Esophagus muscularis mucosa (tissue), 4 donors: ENCODE data around the gene CRX. TPM values are rescaled to one million over a fixed set of nuclear protein-coding genes. Genes with fewer than 3 reads are reported as not detected.

Experiments
- DNase-seq: peaks from one replicate; pipeline ENCODE4 v3.0.0-alpha.2; 2017; ENCODE audit errors: extremely low spot score
- H3K27ac ChIP-seq, 4 donors: fragments of 200-600 bp; sonication (generic); replicated peaks in 1 of 4; 1 replicate in 3 of 4; 2 replicates in 1 of 4; pipeline ENCODE4 v1.5.1; 2016 to 2019; ENCODE audit warnings: mild to moderate bottlenecking in 1 of 4
- H3K27me3 ChIP-seq, 4 donors: fragments of 200-600 bp; sonication (generic); one replicate each; pipeline versions ENCODE4 v1.5.1 to v1.6.0; 2016 to 2019
- H3K36me3 ChIP-seq, 4 donors: fragments of 200-600 bp; sonication (generic); one replicate each; pipeline ENCODE4 v1.5.1; 2016 to 2019
- H3K4me1 ChIP-seq, 4 donors: fragments of 200-600 bp; sonication (generic); one replicate each; pipeline ENCODE4 v1.5.1; 2016 to 2019
- H3K4me3 ChIP-seq, 4 donors: fragments of 200-600 bp; sonication (generic); 1 replicate in 2 of 4; 2 replicates in 2 of 4; pipeline ENCODE4 v1.5.1; 2016 to 2019; ENCODE audit warnings: mild to moderate bottlenecking in 4 of 4, moderate library complexity in 1 of 4
- H3K9me3 ChIP-seq, 4 donors: fragments of 200-600 bp; sonication (generic); 1 replicate in 3 of 4; 2 replicates in 1 of 4; pipeline ENCODE4 v1.5.1; 2016 to 2019
- CTCF ChIP-seq, 3 experiments: fragments of 200-600 bp in 2 of 3; fragments of 450-650 bp in 1 of 3; sonication (generic) in 2 of 3; IDR thresholded peaks; one replicate each; pipeline ENCODE4 v1.5.1; 2017 to 2019; ENCODE audit warnings: antibody characterized with exemption in 3 of 3, mild to moderate bottlenecking in 2 of 3, moderate library complexity in 1 of 3
- EP300 ChIP-seq: sonication (generic); formaldehyde crosslinking; IDR thresholded peaks from one replicate; pipeline ENCODE4 v1.6.1; 2017; ENCODE audit warnings: antibody characterized with exemption
- POLR2A ChIP-seq: fragments of 450-650 bp; IDR thresholded peaks from one replicate; pipeline ENCODE4 v1.6.1; 2017; ENCODE audit warnings: antibody characterized with exemption, moderate library complexity, mild to moderate bottlenecking, low read depth
- POLR2AphosphoS5 ChIP-seq, 2 donors: sonication (generic); formaldehyde crosslinking; IDR thresholded peaks; one replicate each; pipeline ENCODE4 v1.6.1; 2017; ENCODE audit warnings: antibody characterized with exemption in 2 of 2
- WGBS: methylation state at CpG from one replicate; pipeline ENCODE4 v1.1.5; 2018; 5-methylcytosine and 5-hydroxymethylcytosine counted together
- intact Hi-C: fragments of 100-400 bp; cut with DNase I; formaldehyde crosslinking; loops from one replicate; pipeline ENCODE4 v1.15.1; 2023
- total RNA-seq, 4 donors: library from RNA; depleted of rRNA; stranded (reverse); fragments of >200 nt; gene quantifications; one replicate each; pipeline versions ENCODE4 v1.1.0 to v1.2.1, GENCODE V29; 2016

The CRX gene
- total RNA-seq, 4 donors from 2014 or later = not detected

- no peaks in the 10 kb centered on the region for H3K9me3 ChIP-seq
- no peak overlapping the region for H3K4me3 ChIP-seq
- H3K4me1 ChIP-seq = peaks cover 0 to 31% (median 27%) of the 10 kb centered on the region in 4 donors
- TF ChIP-seq POLR2A = no peak
- TF ChIP-seq CTCF (IDR thresholded peaks at IDR 0.05) = peak; percentile 69 to 92 (median 81)
- peak; percentile 95 for DNase-seq
- WGBS = 18% methylated on average over 10 of the region's 10 CpGs
- no peaks in the 10 kb centered on the region for H3K27me3 ChIP-seq
- H3K36me3 ChIP-seq = peaks cover 6 to 26% (median 18%) of the 10 kb centered on the region in 4 donors
- no peak overlapping the region for H3K27ac ChIP-seq
- intact Hi-C loops = no loop called here
Observed at GRCh38 chr19:47790398-47790814, 31.3 kb upstream of the CRX start.

GRCh38 chr19:47792616-47793015 is 29.1 kb upstream of the CRX start:
- WGBS = 91% methylated on average over 1 of the region's 1 CpG
- no peak overlapping the region for H3K4me3 ChIP-seq
- no peaks in the 10 kb centered on the region for H3K27me3 ChIP-seq
- intact Hi-C loops = no loop called here
- H3K4me1 ChIP-seq = peaks cover 0 to 23% (median 17%) of the 10 kb centered on the region in 4 donors
- DNase-seq = no peak
- TF ChIP-seq EP300 = no peak
- no peak for TF ChIP-seq CTCF (IDR thresholded peaks at IDR 0.05)
- no peak for TF ChIP-seq POLR2AphosphoS5 (IDR thresholded peaks at IDR 0.05)
- no peak for TF ChIP-seq POLR2A
- H3K36me3 ChIP-seq = peaks cover 0 to 7% (median 0%) of the 10 kb centered on the region in 4 donors
- H3K9me3 ChIP-seq = no peaks in the 10 kb centered on the region
- H3K27ac ChIP-seq = no peak overlapping the region

- intact Hi-C loops = no loop called here
- H3K27me3 ChIP-seq = no peaks in the 10 kb centered on the region
Observed at GRCh38 chr19:47794526-47794925, 27.2 kb upstream of the CRX start.

GRCh38 chr19:47796785-47797184 is 25.0 kb upstream of the CRX start:
- DNase-seq = no peak
- Histone ChIP-seq H3K36me3 (no peaks in the 10 kb centered on the region), H3K4me3 (no peak overlapping the region), H3K27ac (no peak overlapping the region), H3K4me1 (no peaks in the 10 kb centered on the region), H3K9me3 (peaks cover 0 to 5% (median 0%) of the 10 kb centered on the region in 4 donors), H3K27me3 (no peaks in the 10 kb centered on the region)
- WGBS = 89% methylated on average over 2 of the region's 2 CpGs
- intact Hi-C loops = no loop called here
- no peak for TF ChIP-seq EP300
- TF ChIP-seq CTCF (IDR thresholded peaks at IDR 0.05) = no peak
- TF ChIP-seq POLR2AphosphoS5 (IDR thresholded peaks at IDR 0.05) = no peak
- no peak for TF ChIP-seq POLR2A

More at GRCh38 chr19:47794526-47794925, 27.2 kb upstream of the CRX start:
- Histone ChIP-seq H3K4me3 (no peak overlapping the region), H3K36me3 (no peaks in the 10 kb centered on the region), H3K9me3 (no peaks in the 10 kb centered on the region), H3K4me1 (peaks cover 0 to 9% (median 8%) of the 10 kb centered on the region in 4 donors), H3K27ac (no peak overlapping the region)
- 86% methylated on average over 18 of the region's 18 CpGs for WGBS
- no peak for TF ChIP-seq POLR2A
- TF ChIP-seq CTCF (IDR thresholded peaks at IDR 0.05) = no peak
- no peak for TF ChIP-seq POLR2AphosphoS5 (IDR thresholded peaks at IDR 0.05)
- no peak for TF ChIP-seq EP300
- no peak for DNase-seq
